Measurements from ENCODE around the gene C2orf92. TPM values are rescaled to one million over a fixed set of nuclear protein-coding genes. Genes with fewer than 3 reads are reported as not detected.

The C2orf92 gene
- total RNA-seq, 1 donor from 2014 or later, result 1.7 TPM

DNA sequence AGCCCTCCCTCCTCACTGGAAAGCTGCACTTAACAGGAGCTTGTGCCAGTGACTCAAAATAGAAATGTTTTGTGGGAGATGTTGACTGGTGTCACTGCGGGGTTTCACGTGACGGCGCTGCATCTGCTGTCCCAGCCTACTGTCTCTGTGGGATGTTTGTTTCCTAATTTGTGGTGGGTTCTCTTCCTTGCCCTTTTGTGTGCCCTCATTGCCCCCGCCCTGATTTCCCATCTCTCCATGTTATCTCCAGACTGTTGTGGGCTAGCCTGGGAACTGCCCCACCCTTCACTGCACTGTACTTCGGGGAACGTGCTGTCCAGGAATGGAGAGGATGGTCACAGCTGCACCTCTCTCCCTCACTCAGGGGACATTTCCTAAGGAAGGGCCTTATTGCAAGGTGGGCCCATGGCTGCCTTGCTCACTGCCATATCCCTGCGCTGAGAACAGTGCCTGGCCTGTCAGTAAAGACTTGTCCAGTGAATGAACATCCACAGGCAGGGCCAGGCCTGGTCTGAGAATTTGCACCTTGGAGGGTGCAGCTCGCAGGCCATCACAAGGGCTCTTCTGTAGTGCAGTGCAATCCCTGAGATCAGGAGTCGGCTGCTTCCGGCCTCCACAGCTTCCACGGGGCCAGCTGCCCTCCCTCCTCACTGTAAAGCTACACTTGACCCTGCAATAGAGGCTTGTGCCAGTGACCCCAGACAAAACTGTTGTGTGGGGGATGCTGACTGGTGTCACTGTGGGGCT is 61.9 kb downstream of the C2orf92 start:
- ATAC-seq, result peak; percentile 12

DNA sequence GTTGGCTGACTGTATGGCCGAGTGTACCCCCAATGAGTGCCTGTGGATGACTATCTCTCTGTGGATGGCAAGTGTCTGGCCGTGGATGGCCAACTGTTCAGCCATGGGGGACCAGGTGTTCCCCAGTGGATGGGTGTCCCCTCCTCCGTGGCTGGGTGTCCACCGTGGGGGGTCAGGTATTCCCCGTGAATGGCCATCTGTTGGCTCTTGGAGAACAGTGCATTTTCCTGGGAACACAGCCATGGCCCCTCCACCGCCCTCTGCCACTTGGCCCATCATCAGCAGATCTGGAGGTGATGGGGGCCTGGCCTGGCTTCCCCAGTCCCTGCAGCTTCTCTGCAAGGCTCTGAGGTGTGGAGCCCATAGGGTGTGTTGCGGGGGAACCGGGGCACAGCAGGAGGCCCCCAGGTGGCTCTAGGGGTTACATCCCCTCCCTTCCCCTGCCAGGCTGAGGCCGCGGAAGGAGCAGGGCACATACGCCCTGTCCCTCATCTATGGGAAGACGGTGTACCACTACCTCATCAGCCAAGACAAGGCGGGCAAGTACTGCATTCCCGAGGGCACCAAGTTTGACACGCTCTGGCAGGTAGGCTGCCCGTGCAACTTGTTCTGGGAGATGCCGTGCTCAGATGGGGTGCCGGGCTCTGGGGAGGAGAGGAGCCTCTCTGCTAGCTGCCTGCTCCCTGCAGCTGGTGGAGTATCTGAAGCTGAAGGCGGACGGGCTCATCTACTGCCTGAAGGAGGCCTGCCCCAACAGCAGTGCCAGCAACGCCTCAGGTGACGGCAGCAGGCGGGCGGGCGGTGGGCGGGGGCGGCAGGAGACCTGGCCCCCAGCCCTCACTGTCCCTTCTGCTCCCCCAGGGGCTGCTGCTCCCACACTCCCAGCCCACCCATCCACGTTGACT is 63.2 kb downstream of the C2orf92 start:
- peak; percentile 23 for ATAC-seq

DNA sequence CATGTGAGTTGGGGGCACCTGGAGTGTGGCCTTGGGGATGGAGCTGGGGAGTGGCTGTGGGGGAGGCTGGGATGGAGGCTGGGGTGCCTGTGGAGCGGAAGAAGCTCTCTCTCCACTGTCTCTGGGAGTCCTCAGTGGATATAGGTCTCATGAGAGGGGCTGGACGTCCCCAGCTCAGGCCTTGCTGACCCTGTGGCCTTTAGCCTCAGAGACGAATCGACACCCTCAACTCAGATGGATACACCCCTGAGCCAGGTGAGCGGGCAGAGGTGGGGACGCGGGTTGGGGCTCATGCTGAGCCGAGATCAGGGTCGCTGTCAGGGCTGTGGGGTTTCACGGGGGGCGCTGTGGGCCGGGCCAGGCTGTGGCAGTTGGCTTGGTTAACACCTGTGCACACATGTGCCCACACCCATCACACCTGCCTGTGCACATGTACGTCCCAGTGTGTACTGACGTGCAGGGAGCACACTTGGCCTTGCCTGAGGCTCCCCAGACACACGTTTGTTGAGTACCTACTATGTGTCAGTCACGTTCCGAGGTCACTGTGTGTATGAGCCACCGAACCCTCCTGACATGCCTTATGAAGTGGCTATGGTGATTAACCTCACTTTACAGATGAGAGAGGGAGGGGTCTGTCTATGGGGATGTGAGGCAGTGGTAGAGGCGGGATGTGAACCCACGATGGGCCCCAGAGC is 64.0 kb downstream of the C2orf92 start:
- ATAC-seq, result no peak

DNA sequence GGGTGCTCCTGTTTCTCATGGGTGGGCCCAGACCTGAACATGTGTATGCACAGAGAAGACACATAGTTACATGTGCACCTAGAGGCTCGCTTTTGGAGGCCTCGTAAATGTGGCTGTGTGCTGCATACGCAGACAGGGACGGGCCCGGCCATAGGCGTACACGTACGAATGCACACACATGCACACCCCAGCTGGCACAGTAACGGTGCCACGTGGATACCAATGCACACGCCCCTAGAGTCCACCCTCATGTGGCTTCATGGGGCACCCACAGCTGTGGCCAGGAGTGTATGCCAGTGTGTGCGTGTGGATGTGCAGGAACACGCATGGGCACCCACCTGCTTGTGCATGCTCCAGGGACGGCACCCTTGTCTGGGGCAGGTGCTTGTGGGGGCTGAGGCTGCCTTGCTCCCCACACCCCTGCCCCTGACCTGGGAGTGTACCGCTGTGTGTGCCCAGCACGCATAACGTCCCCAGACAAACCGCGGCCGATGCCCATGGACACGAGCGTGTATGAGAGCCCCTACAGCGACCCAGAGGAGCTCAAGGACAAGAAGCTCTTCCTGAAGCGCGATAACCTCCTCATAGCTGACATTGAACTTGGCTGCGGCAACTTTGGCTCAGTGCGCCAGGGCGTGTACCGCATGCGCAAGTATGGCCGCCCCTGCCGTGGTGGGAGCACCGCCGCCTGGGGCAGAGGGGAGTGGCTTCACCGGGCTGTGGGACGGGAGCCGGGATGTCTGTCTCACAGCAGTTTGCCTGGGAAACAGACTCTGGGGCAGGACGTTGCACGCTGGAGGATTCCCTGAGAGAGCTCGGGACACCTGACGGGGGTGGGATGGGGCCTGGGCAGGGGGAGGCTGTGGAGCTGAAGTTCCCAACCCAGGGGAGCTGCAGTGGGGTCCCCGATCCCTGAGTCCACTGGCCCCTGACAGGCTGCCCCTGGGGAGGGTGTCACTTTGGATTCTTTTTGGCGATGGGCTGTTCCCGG is 64.8 kb downstream of the C2orf92 start:
- no peak for ATAC-seq

DNA sequence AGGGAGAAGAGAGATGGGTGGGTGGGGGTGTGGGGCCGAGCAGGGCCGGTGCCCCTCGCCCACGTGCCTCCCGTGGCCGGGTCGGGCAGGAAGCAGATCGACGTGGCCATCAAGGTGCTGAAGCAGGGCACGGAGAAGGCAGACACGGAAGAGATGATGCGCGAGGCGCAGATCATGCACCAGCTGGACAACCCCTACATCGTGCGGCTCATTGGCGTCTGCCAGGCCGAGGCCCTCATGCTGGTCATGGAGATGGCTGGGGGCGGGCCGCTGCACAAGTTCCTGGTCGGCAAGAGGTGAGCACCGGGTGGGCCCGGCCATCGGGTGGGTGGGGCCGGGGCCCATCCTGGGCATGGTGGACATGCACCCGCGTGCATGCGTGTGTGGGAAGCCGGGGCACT is 65.6 kb downstream of the C2orf92 start:
- ATAC-seq, result no peak

DNA sequence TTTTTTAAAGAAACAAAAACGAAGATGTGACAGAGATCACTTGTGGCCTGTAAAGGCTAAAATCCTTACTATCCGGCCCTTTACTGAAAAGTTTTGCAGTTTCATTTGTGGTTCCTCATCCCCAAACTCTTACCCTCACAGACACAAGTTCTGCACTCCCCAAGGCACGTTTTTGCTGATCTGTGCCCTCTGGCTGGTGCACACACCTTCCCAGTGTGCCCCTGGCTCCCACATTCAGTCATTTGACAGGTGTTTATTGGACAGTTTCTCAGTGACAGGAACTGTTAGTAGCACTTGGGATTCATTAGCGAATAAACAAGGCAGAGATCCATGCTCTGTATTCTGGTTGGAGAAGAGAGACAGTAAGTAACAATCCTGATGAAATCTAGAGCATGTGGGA is 66.7 kb downstream of the C2orf92 start:
- ATAC-seq, result no peak

DNA sequence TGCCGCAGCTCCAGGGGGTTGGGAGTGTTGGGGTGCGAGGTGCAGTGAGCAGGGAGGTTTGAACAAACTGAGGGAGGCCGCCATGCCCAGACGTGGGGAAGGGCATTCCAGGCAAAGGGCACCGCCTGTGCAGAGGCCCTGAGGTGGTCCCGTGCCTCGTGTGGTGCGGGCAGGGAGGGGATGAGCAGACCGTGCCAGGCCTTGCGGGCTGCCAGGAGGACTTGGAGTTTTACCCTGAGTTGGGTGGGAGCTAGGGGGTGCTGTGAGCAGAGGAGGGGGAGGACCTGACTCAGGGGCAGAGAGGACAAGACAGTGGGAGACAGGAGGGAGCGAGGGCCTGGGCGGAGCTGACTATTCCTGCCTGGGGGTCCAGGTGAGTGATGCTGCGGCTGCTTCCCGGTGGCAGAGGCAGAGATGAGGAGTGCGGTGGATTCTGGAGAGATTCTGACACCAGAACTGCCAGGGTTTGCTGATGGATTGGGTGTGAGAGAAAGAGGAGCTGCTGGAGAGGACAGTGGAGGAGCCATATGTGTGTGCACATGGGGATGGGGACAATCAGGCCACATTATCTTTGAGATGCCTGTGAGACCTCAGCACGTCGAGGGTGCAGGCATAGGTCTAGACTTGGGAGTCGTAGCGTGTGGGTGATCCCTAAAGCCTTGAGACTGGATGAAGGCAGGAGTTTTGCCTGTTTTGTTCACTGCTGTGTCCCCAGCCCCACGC is 67.3 kb downstream of the C2orf92 start:
- ATAC-seq, result no peak

DNA sequence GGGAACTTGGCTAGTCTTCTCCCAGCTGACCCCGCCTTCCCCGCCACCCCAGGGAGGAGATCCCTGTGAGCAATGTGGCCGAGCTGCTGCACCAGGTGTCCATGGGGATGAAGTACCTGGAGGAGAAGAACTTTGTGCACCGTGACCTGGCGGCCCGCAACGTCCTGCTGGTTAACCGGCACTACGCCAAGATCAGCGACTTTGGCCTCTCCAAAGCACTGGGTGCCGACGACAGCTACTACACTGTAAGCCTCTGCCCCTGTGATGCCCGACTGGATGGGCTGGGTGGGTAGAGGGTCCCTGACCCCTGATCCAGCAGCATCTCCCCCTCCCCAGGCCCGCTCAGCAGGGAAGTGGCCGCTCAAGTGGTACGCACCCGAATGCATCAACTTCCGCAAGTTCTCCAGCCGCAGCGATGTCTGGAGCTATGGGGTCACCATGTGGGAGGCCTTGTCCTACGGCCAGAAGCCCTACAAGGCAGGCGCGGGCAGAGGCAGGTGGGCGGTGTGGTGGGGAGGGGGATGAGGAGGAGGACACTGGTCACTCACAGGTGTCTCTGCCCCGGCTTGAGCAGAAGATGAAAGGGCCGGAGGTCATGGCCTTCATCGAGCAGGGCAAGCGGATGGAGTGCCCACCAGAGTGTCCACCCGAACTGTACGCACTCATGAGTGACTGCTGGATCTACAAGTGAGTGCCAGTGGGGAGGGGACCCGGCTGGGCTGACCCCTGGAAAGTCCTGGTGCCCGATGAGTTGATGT is 68.1 kb downstream of the C2orf92 start:
- ATAC-seq, result no peak

DNA sequence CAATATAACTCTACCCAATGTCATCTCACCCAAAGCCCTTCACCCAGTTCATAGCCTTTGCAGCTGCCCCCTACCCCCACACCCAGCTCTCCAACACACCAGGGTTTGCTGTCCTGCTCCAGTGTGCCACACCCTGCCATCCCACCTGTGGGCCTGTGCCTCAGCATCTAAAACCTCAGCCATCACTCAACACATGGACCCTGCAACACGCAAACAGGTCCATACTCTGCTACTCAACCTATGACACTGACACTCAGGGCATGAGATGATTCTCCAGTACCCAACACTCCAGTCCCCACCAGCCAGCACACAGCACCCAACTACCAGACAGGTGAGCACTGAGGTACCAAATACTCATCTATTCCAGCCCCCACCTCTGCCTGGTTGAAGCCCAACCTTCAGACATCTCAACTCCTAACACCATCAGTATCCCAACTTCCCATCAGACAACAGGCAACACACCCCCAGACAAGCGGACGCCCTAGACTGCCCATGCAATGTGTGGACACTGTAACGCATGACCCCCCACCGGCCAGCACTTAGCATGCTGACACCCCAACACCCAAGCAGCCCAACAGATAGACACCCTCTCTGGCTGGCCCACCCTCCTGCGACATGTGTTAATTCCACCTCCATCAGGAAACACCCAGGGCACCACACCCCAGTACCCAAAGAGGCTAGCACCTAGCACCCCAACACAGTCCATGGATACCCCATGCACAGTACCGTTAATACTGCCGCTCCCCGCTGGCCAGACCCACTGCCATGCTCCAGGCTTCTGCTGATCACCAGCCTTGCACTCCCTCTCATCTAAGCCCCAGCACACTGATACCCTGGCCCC is 68.9 kb downstream of the C2orf92 start:
- ATAC-seq, result no peak

DNA sequence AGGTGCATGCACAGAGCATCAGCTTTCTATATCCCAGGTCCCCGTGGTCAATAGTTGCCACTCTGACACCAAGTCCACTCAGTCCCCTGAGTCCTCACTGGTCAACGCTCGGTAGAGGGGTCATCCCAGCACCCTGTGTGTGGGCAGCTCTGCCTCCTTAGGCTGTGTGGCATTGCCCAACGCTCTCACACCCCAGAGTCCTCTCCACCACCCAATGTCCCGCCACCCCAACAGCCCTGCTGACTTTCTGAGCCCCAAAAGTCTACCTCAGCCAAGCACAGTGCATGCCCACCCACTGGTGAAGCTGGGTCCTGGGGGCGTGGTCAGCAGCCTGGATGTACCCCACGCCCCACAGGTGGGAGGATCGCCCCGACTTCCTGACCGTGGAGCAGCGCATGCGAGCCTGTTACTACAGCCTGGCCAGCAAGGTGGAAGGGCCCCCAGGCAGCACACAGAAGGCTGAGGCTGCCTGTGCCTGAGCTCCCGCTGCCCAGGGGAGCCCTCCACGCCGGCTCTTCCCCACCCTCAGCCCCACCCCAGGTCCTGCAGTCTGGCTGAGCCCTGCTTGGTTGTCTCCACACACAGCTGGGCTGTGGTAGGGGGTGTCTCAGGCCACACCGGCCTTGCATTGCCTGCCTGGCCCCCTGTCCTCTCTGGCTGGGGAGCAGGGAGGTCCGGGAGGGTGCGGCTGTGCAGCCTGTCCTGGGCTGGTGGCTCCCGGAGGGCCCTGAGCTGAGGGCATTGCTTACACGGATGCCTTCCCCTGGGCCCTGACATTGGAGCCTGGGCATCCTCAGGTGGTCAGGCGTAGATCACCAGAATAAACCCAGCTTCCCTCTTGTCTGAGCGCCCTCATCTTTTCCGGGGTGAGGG is 69.7 kb downstream of the C2orf92 start:
- ATAC-seq, result no peak

DNA sequence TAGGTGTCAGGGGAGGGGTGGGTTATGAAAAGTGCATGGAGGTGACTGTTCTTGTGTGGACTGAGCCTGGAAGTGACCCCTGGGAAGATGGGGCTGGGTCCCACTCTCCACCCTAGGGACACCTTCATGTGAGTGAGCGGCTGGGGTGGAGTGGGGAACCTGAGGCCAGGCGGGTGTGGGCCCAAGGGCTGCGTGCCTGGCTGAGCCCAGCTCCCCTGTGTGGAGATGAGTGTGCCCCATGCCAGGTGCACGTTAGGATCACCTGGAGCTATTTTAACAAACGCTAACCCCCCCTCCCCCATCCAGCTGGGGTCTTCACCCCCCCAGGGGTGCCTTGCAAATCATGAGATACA is 70.4 kb downstream of the C2orf92 start:
- ATAC-seq, result no peak

DNA sequence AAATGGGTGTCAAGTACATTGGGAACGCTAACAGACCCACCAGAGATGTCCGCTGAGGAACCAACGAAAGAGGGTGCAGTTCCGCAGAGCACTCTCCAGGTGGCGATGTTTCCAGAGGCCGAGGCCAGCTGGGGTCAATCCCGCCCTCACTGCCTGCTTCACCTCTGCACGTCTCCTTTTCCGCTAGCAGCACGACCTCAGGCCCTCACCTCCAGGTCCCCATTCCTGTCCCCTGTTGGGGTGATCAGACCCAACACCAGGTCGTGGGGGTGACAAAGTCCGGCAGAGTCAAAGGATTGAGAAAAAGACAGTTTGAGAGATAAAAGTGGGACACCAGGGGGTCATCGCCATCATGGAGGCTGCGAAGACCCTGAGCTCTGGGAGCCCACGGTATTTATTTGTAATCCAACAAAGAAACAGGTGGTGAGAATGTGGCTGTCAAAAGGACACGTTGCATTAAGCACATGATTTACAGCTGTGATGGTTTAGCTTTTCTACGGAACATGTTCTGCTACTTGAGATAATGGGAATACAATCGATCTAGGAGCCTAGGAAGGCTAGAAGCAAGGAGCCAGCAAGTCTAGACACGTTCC is 71.2 kb downstream of the C2orf92 start:
- peak; percentile 50 for ATAC-seq

DNA sequence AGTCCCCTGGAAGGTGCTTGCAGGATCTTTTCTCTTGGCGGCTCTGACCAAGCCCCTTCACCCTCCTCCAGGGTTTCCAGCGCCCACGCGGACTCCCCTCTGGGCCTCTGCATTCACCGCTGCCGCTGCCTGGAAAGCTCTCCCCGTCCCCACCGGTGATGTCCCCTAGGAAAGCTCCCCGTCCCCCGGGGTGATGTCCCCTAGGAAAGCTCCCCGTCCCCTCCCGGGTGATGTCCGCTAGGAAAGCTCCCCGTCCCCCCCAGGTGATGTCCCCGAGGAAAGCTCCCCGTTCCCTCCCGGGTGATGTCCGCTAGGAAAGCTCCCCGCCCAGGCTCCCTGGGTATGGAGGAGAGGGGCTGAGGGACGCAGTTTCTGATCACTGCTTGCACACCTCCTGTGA is 71.7 kb downstream of the C2orf92 start:
- ATAC-seq, result no peak

DNA sequence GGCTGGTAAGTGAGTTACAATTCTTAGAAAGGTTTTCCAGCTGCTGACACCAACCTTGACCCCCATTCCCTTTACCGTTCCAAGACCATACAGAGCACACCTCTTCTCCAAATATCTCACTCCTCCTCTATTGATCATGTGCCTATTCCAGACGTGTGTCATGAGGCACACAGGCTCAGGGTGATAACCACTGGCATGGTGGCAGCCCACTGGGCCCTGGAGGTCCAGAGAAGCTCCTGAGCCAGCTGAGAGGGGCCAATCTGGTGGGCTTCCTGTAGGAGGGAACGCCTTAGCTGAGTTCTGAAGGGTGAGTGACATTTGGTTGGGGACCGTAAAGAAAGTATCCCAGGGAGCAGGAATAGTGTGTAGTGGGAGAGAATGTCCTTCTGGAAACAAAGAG is 72.2 kb downstream of the C2orf92 start:
- no peak for ATAC-seq

DNA sequence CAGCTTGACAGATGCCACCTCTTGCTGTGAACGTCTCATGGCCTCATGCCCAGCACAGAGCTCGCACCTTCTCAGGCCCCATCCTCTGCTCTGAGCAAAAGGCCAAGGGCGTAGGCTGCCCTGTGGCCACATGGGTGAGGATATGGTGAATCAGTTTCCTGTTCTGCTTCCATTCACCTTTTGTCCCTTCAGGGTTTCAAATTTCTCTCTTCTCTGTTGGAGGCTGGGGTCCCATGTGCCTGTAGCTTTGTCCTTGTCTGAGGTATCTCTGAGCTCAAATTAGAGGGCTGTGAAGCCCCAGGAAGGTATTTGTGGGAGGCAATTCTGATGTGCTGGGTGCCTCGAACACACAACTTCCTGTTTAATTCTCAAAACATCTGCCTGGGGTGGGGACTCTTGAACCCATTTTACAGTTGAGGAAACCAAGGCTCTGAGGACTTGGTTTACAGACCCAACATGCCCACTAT is 72.9 kb downstream of the C2orf92 start:
- peak; percentile 27 for ATAC-seq

DNA sequence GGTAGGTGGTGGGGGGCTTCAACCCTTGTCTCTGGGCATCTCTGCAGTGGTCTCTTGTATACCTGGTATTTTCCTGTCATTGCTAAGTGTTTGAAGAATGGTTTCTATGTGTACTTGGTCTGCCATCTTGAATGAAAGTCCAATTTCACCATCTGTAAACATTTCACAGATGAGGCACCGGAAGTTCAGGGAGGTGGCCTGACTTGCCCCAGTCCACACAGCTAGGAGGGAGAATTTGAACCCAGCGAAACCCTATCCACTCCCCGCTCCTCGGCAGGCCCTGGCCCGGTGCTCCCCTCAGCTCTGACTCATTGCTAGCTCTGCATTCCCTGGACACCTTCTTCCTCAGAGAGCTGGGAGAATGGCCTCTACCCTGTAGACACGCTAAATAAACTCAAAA is 74.4 kb downstream of the C2orf92 start:
- no peak for ATAC-seq

DNA sequence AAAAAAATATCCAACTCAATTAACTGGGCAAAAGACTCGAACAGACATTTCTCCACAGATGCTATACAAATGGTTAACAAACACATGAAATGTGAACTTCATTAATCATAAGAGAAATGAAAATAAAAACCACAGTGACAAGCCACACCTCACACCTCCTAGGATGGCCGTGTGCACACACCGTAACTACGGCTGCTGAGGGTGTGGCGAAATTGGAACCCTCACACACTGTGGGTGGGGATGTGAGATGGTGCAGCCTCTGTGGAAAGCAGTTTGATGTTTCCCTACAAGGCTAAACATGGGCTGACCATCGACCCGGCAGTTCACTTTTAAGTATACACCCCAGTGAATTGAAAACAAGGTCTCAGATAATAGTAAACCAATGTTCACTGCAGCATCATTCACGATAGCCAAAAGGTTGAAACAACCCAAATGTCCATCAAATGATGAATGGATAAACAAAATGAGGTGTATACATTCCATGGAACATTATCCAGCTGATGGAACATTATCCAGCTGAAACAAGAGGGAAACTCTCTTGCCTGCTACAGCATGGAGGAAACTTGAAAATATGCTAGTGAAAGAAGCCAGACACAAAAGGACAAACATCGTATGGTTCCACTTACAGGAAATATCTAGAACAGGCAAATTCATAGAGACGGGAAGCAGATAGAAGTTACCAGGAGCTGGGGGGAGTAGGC is 76.1 kb downstream of the C2orf92 start:
- peak; percentile 50 for ATAC-seq

Data from esophagus mucosa (tissue), 1 donor.